Activated effector memory CD4-positive, alpha-beta T cell treated with Interleukin-2 at 50 U/mL for 16 hours (primary cell): ENCODE measurements around the gene CLBA1.

ENCODE experiments used
- DNase-seq: peaks from one replicate; pipeline ENCODE4 v3.0.0-alpha.2; 2020

CLBA1 gene

DNA sequence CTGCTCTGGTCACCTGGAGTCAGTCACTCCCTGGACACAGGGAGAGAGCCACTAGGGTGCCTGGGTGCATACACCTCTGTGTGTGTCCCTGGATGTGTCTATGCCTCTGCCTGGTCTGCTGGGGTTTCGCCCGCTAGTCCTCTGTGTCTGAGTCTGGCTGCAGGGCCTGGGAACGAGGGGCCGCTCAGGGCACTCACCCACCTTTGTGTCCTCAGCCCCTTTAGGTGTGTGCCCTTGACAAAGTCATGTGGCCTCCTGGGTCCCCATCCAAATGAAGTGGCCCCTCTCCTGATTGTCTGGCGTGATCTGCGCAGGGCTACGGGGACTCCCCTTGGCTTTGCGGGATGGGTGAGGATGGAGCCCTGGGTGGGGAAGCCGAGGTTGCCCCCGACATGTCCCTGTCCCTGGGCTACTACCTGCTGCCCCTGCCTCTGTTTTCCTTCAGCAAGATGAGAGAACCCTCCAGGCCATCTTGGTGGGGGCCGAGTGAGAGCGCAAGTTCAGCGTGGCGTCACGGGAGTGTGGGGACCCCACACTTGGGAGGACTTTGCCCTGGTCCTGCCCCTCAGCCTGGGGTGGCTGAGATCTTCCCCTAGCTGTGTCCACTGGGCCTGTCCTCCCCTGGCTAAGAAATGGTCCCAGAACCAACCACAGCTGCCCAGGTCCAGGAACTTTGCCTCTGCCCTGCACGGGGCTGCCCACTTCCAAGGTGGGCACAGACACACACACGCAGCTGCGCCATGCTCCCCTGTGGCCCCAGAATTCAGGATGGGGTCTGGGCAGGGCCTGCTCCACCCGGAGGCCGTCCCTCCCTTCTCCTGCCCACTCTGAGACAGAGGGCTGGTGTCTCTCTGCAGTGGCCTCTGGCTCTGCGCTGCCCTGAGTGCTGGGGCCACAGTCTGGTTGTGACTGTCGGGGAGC is 4.7 kb upstream of the CLBA1 start:
- DNase-seq: no peak

DNA sequence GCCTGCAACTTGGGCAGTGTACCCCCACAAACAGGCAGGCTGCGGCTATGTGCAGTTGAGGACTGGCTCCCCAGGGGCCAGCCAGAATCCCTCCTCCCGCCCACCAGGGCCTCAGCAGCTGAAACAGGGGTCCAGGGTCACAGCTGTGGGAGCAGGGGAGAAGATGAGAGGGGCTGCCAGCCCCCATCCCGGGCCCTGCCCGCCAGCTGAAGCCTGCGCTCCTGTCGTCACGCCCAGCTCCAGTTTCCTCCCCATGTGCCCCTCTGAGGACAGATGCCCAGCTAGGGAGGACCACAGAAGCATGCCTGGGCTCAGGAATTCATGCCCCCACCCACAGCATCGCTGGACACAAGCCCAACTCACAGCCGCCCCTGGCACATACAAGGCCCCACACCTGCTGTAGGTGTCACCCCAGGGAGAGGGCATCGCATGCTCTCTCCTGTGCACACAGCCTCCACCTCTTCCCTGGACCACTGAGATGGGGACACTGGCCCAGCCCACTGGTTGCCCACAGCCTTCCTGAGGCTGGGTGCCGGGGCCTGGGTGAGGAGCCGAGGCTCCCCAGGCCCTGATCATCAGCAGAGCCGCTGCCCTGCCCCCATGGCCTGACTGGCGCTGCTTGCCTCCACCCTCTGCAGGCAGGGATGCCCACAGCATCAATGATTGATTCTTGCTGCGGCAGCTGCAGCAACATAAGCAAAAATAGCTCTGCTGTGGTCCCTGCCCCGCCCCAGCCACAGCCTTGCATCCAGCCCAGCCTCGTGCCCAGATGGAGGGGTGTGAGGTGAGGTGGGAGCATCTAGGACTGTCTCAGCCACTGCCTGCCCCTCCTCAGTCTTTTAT is 3.7 kb upstream of the CLBA1 start:
- no peak for DNase-seq

DNA sequence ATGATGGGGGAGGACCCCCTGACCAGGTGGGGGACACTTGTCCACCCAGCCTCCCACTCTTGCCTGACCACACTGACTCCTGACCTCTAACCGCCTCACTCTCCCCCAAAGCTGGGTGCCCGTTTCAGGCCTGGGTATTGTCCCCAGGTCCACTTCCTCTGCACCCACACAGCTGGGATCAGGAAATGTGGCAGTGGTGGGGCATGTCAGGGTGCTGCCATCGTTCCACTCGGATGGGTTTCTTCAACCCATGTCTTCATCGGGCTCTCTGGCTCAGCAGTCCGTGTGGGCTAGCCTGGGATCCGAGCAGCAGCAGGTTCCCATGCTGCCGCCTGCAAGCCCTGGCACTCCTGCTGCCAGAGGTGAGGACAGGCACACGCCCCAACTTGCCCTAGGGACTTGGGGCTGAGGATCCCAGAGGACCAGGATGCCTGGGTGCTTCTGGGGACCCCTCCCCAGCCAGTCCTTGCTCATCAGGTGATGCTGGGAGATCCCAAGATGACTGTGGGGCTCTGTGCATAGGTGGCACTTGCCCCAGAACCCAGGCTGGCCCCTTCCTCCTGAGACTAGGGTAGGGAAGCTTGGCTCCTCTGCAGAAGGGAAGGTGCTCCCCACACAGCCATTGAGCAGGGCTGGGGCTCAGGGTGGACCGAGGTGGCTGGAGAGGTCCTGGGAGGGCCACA is 2.9 kb upstream of the CLBA1 start:
- no peak for DNase-seq

DNA sequence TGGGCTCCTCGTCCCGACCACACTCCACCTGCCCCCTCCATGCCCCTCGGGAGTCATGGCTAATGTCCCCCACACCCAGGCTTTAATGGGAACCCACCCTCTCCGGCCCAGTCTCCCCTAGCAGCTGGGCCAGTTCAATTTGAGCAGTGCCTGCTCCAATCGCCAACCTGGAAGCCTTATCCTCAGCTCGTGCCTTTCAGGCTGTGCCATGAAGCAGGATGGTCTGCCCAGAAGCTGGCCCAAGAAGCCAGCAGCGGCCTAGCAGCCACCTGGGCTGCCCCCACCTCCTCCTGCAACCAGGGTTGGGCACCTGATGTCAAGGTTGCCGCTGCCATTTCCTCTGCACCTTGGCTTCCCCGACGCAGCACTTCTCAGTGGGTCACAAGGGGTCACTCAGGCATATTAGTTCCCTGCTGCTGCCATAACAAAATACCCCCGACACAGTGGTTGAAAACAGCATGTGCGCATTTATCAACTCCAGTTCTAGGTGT is 2.3 kb upstream of the CLBA1 start:
- DNase-seq: no peak

DNA sequence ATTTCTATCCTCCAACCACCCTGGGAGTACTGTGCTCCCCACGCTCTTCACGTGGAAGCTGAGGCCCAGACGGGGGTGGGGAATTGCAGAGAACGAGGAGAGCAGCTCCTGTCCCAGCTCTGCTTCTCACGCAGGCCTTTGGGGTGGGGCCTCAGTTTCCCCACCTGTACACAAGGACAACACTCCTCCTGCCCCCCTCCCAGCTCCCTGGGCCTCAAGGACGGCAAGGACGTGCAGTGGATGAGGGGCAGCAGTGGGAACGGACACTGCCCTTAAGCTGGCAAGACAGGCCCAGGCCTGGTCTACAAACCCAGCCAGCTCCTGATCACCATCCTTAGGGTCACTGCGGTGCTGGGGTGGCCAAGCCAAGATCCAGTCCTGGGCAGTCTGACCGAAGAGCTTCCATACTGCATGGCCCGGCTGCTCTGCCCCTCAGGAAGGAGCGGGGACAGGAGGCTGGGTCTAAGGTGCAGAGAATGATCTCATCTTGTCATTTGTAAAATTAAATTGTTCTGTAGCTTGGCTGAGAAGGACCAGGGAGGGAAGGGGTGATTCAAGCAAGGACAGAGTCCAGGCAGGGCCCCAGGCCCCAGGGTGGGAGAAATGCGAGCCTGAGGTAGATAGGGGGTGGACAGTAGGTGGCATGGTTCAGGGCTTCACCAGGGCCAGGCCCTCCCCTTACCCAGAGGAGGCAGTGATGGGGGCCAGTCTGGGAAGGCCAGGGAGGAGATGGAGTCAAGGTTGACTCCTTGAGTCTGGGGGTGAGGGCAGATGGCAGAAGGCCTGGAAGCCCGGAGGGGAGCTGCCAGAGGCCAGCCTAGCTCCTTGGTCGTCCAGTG is 1.3 kb upstream of the CLBA1 start:
- DNase-seq: no peak

DNA sequence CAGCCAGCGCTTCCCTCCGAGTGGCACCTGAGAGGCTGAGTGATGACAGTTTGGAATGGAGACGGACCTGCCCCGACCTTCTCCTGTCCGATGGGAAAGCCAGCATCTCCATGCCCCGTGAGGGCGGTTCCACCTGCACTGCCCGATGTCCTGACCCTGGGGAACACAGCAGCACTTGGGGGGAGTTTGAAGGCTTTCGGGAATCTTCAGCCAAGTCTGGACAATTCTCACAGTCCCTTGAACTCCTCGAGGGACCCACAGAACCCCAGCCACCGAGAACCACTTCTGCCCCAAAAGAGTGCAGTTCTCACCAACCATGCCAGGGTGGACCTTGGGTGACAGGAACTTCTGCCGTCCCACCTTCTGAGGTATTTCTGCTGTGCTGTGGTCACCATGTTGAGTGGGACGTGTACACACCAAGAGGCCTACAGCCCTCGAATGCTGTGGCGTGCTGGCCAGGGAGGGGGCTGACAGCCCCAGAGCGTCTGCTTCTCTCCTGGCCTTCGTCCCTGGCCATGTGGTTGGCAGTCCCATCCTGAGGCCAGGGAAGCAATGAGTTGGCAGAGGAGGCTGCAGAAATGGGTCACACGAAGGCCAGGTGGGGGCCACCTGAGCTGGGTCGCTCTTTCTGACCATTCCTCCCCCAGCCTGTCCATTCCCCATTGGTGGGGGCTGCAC is 1.0 kb downstream of the CLBA1 start:
- no peak for DNase-seq

DNA sequence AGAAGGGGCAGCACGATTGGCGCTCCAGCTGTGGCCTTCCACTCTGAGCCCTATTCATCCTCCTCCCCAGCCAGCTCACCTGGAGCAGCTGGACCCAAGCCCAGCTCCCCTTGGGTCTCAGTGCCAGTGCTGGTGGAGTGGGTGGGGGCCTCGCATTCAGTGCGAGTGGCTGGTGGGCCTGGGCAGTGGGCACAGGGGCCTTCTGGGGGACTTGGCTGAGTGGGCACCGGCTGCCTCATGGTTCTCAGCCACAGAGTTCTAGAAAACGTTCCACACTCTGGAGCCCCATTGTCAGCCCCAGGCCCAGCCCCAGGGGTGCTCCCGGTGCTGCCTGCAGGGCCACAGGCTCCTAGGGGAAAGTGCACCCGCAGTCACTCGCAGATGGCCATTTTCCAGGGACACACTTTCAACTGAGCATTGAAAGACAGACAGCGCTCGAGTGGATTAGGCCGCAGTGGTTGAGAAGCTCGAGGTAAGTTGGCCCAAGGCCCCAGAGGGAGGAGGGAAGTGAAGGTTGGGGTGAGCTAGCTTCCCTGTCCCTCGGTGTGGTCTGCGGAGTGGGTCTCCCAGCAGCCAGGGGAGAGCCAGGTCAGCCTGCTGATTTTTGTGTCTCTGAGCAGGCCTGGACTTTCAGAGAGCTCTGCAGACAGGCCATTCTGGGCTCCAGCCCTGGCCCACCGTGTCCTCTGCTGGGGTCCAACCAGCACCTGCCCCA is 3.8 kb downstream of the CLBA1 start:
- no peak for DNase-seq

DNA sequence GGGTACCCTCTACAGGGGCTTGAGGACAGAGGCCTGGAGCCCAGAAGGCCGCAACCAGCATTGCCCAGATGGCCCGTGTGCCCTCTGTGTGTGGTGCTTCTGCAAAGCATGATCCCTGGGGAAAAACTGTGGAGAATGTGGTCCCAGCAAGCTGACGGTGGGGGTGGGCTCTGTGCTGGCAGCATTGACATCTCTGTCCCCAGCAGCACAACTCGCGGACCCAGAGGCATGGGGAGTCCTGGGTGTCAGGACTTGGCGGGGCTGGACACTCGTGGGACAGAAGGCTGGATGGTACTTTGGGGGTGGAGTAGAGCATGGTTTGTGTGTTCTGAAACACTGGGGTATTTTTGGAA is 4.3 kb downstream of the CLBA1 start:
- no peak for DNase-seq

DNA sequence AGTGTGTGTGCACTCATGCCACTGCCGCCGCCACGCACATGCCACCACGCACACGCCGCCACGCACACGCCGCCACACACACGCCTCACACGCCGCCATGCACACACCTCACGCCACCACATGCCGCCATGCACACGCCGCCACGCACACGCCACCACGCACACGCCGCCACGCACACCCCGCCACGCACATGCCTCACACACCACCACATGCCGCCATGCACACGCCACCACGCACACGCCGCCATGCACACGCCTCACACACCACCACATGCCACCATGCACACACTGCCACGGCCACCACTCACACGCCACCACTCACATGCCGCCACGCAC is 6.3 kb downstream of the CLBA1 start:
- DNase-seq: no peak

DNA sequence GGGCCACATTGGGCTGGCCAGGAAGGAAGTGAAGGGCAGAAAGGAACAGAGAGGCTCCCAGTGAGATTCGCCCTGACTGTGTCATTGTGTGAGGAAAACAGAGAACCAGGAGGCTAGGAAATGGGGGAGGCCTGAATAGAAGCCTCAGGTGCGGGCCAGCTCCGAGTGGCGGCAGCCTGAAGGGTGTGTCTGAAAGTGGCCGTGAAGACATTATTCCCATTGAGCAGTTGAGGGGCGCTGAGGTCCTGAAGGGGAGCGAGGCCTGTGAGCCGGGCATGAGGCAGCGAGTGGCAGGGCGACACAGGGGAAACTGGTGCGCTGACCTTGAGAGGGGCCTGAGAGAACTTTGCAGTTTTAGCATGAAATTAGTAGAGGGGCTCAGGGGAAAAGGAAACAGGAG is 6.9 kb downstream of the CLBA1 start:
- DNase-seq: no peak

DNA sequence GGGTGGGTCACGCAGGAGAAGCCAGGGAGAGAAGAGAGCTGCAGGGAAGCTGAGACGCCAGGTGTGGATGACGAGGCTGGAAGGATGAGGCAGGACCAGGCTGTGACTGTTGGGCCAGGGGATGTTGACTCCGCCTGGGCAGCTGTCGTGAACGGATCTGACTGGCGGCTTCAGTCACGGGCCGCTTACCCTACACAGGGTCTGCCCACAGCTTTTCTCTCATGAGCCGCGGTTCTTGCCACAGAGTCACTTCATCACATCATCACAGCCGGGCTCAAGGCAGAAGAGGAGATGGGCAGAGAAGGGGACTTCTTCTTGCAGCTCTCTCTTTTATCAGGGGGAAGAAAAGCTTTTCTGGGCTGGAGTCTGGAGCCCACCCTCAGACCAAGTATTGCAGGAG is 7.7 kb downstream of the CLBA1 start:
- no peak for DNase-seq

DNA sequence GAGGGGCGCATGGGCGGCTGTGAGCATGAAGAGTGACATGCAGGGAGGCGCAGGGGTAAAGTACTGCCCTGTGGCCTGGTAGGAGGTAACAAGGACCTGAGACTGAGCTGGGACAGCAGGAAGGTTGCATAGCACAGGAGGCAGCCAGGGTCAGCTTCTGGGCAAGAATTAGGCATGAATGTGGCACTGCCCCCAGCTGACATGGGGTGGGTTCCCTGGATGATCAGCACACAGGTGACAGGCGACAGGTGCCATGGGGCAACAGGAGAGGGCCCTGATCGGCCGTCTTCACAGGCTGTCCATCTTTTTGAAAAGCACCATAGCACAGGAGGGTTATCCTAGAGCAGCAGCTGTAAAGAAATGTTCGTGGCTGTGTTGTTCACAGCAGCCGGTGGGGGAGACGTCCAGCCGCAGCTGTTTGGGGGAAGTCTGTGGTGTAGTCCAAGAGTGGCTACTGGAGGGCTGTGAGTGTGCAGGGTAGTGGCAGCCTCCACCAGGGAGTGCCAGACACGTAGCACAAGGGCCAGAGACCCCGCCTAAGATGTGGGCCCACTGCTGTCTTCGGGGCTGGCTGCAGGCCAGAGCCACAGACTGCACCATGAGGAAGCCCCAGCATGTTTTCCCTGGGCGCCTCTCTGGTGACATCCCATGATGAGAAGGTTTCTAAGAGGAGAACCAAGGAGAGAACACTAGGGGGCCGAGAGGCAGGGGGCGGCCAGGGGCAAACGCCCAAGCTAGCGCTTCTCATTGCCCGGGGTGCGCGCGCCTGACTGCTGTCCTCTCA is 8.4 kb downstream of the CLBA1 start:
- DNase-seq: no peak

DNA sequence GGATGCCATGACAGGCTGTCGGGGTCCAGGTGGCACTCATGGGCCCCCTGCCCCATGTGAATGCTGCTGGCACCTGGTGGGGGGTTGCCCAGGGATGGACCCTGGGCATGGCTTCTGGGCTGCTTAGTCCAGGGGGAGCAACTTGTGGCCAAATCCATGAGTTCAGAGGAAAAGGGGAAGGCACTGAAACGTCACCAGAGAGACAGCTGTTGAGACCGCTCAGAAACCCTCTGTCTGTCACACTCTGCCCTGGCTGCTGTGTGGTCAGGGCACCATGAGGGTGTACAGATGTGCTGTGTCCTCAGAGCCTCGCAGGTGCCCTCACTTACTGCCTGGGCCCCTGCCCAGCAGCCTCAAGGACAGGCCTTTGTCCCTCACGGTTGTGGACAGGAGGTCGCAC is 9.4 kb downstream of the CLBA1 start:
- no peak for DNase-seq

DNA sequence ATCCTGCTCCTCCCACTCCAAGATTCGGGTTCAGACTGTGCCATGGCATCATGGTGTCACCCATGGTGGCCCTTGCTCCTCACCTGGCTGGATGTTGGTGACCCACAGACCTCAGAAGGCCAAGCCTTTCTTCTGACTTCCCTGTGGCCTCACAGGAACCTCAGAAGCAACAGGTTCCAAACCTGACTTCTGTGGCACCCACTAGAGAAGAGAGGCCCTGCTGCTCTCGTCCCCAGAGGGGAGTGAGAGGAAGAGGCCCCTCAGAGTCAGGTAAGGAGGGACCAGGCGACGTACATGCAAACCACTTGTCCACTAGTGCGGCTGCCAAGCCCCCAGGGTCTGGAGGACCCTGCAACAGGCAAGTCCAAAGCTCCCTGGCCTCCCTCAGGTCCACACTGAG is 10.4 kb downstream of the CLBA1 start:
- no peak for DNase-seq

DNA sequence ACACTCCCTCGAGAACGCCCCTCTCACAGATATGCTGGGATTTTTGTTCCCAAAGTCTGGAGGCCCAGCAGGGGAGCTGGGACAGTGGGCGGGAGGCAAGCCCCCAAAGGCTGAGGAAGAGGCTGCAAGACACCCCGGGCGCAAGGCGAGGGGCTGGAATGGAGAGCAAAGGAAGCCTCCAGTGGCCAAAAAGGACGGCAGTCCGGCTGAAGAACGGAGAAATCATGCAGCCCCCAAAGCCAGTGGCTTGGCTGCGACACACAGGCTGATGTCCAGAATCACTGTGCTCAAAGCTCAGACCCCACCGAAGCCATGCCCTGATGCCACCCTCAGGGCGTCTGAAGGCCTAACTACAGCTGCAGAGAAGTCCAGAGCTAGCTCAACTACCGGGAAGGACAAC is 10.9 kb downstream of the CLBA1 start:
- no peak for DNase-seq

DNA sequence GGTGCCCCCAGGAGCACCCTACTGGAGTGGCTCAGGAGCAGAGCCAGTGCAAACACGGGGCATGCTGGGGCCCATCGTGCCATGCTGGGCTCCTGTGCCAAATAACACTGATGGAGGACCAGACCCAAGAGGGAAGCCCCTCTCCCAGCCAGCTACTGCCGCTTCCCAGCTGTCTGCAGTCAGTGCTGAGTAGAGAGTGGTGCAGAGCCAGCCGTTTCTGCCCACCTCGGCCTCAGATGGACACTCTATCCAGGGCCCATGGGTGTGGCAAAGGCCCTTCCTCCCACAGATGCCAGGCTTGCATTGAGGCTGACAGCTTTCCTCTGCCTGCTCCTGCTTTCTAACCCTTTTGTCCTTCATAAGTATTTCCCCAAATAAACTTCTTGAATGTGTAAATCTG is 13.2 kb downstream of the CLBA1 start:
- DNase-seq: no peak

DNA sequence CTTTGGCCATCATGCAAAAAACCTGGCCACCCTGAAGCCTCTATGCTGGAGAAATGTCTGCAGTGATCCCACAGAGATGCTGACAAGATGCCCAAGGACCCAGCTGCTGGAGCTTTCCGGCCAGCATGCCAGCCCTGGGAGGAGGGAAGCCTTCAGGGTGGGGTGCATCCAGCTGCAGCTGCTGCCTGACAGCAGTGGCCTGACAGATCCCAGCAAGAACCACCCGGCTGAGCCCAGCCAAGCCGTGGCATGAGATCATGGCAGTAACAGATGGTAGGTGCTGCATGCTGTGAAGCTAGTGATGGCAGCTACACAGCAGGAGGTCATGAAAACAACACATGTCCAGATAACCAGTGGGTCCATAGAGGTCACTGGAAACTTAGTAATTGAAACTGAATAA is 13.8 kb downstream of the CLBA1 start:
- DNase-seq: no peak

DNA sequence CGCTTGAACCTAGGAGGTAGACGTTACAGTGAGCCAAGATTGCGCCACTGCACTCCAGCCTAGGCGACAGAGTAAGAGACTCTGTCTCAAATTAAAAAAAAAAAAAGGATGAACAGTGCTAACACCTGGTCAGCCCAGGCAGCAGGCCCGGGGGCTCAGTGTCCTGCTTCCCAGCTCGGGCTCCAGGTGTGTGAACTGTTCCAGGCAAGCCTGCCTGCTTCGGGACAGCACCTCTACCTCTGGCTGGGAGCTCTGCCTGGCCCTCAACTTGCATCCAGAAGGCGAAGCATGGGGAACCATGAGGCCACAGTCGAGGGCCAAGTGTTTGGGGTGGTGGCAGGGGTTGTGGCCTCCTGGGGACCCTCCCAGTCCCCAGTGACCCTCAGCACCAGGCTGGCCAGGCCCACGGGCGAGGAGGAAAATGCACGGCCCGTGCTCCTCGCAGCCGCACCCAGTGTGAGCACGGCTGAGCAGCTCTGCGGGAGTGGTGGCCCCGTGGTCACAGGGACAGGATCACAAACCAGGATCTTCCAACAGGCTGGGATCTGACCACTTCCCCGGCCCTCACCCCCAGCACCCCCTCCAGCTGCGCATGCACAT is 19.8 kb downstream of the CLBA1 start:
- DNase-seq: no peak

DNA sequence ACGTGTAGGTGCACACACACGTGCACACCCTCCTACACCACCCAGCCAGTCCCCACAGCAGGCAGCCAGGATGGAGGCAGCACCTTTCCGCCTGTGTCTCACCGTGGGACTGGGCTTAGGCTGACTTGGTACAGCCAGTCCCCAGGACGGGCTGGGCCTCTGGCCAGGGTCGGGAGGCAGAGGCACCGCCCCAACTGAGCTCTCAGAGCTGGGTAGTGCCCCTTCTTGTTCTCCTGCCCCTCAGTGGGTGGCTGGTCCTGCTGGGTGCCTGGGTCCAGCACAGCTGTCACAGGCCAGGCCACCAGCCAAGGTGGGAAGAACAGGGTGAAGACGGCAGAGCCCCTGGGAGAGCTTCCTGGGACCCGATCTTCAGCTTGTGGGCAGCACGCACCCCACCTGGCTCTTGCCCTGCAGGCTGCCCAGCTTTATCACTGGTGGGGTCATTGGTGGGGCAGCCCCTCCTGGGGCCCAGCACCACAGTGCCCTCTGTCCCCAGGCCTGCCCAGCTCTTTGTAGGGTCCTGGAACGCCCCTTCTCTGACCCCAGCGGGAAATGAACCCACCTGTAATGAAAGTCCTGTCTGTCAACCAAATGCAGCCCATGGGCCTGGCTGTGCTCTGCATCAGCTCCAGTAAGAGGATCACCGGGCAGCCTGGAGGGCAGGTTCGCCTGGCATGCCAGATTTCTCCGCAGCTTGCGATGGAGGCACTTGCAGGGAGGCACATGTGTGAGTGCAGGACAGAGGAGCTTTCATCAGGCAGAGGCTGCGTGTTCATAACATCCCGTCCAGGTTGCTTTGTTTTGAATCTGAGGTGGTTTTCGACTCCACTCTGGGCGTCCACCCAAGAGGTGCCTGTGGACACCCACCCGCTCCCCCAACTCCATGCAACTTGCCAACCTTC is 20.6 kb downstream of the CLBA1 start:
- DNase-seq: no peak
